ENCODE data around the gene SLIT1.

SLIT1 gene

DNA sequence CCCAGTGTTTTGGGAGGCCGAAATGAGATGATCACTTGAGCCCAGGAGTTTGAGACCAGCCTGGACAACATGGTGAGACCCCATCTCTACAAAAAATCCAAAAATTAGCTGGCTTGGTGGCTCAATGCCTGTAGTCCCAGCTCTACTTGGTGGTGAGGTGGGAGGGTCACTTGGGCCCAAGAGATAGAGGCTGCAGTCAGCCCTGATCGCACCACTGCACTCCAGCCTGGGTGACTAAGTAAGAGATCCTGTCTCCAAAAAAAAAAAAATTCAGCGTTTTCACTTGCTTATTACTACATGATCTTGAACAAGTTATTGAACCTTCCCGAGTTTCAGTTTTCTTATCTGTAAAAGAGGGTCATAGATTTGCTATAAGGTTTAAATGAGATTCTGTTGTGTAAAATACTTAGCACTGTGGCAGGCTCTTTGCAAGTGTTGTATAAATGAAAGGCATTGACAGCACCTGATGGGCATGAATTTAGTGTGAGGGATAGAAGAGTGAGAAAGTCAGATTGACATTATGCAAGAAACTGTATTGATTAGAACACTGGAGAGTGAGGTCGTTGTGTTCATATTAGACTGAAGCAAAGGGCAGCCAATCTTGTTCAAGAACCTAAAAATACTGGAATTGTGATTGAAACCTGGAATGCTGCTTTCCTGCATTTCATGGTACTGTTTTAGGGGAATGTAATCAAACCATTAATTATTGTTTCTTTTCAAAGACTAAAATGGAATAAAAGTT is 216.9 kb downstream of the SLIT1 start:
- no peak for DNase-seq (ENCODE audit: low read depth)

DNA sequence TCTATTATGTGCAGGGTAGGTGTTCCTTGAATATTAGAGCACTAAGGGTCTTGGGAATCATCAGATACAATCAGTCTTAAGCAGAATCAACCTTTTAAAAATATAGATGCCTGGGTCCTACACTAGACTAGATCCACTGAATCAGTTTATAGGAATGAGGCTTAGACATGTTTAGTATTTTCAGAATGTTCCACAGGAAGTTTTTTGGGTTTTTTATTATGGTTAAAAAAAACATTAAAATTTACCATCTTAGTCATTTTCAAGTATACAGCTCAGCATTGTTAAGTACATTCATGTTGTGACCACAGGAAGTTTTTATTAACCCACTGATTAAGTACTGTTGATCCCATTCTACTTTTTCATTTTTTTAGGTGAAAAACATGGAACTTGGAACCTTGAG is 217.9 kb downstream of the SLIT1 start:
- DNase-seq (ENCODE audit: low read depth) = no peak

DNA sequence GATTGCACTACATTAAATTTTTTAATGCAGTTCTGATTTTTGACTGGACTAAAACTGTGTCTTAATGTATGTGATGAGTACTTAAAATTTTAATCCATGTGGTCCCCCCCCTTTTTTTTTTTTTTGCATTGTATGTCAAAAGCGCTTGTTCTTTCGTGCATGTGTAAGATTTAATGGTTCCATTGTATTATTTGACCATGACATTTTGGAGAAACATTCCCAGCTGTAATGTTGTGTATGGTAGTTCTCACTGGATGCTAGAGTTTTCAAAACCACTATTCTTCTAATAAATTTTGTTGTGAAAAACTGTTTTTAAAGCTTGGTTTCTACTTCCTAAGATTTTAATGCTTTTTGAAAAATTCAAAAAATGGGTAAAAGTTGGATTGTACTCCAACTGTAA is 221.6 kb downstream of the SLIT1 start:
- DNase-seq (ENCODE audit: low read depth) = no peak

DNA sequence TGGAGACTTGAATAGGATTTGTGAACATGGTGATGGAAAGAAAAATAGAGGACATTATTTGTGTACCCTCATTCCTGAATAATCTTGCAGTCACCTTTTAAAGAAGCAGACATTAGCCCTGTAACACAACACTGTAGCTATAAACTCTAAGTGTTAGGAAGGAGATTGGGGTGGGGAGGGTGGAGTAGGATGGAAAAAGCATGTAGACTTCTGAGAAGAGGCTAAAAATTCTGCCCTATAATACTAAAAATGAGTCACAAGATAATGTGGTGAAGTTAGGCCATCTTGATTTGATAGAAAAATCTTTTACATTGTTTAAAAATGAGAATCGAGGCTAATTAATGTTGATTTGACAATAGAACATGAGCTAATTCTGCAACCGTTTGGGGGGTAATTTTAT is 224.9 kb downstream of the SLIT1 start:
- no peak for DNase-seq (ENCODE audit: low read depth)

DNA sequence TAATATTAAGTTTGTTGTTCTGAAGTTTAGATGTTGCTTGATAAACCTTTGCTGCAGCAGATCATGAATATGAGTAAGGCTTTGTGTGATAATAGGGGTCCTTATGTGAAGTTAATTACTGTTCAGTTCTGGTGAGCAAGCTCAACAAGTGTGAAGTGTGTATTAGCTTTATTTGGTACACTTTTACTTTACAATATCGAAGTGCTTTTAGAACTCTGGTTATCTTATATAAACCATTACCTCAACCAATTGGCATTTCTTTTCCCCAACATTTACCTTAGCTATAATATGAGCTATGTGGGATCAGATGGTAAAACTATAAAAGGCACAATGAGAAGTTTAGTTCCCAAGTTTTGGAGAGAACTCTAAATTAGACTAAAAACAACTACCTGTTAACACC is 226.0 kb downstream of the SLIT1 start:
- no peak for DNase-seq (ENCODE audit: low read depth)

DNA sequence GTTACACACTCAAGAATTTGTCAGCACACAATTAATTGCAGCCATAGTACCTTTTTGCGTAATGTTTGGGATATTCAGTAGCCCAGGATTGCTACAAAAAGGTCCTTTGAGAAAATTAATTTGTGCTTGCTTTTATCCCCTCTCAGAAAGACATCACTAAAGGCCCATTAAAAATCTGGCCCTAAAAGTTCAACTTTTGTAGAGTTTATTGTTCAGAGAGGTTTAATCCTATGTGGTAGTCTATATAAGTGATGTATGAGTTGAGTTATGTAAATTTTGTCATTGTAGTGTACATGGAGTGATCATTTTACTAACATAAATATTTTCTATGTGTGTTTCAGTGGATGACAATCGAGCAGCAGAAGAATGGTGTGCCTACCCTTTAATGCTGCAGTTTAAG is 227.7 kb downstream of the SLIT1 start:
- DNase-seq (ENCODE audit: low read depth) = no peak

DNA sequence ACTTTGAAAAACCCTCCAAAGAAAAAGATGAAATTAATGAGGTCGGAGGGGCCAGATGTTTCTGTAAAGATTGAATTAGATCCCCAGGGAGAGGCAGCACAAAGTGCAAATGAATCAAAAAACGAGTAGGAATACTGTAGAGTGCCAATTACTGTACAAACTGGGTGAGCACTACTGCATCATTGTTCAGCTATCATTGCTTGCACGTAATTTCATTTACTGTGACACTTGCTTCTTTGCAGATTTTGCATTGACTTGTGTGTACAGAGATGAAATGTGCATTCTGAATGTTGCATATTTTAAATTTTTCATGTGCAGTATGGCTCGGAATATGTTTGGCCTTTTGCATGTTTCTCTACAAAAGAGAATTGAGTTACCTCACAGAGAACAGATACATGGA is 230.0 kb downstream of the SLIT1 start:
- no peak for DNase-seq (ENCODE audit: low read depth)

DNA sequence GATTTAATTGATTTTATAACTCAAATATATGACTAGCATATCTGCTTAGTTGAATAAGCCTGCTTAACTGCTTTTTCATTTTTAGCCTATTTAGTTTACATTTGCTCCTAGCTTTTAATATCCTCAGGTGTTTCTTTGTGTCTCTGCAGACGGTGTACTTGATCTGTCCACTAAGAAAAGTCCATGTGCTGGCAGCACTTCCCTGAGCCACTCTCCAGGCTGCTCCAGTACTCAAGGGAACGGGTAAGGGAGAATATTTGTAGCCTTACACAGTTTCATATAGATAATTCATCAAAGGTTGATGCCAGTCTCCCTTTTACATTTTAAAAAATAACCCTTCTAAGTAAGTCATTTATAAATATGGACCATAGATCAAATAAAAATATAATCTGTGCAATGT is 233.8 kb downstream of the SLIT1 start:
- no peak for DNase-seq (ENCODE audit: low read depth)

DNA sequence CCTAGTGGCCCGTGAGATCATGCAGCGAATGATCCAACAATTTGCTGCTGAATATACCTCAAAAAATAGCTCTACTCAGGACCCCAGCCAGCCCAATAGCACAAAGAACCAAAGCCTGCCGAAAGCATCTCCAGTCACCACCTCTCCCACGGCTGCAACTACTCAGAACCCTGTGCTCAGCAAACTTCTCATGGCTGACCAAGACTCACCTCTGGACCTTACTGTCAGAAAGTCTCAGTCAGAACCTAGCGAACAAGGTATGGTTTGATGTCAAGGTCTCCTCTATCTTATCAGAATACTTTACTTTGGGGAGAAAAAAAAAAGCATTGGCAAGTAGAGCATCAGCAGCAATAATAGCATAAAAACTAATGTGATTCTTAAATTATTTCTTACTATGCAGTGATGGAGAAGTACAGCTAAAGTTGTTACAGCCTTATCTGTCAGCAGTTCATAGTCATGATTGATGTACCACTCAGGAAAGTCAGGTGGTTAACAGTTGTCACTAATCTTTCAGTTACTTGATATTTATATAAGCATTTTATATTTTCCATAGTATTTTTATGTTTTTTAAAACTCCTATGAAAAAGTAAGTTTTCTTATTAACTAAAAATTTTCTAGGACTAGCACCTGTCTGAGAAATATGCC is 236.6 kb downstream of the SLIT1 start:
- DNase-seq (ENCODE audit: low read depth) = no peak
